ENCODE measurements around the gene RAI14. TPM values are rescaled to one million over a fixed set of nuclear protein-coding genes. Genes with fewer than 3 reads are reported as not detected.
A peak's percentile ranks its signal among the peaks of the same experiment; 100 is the strongest.
"Not testable (repeated sequence)": the region's sequence is repeated elsewhere in the genome, so short reads cannot be mapped to it uniquely, and the experiment has no call there.

RAI14 gene
- total RNA-seq, 4 donors from 2014 or later: 26.9 to 40.4 (median 32.1) TPM

DNA sequence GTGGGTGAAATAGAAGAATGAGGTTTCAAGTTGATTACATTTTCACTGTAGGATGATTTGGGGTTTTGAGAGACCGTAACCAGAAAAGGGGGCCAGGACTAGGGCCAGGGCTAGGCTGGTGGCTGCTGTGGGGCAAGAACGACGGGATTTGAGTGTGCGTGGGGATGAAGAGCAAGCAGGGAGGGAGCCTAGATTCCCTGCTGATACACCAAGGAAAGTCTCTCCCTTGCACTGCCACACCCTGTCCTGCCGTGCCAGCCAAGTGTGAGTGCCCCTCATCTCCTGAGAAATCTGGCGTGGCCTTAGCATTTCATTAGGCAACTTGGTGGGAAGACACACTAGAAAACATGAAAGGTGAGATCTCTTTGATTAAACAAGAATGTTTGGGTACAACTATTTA is 42.6 kb downstream of the RAI14 start:
- TF ChIP-seq POLR2A (IDR thresholded peaks at IDR 0.05): no peak
- TF ChIP-seq, protein P1, sequence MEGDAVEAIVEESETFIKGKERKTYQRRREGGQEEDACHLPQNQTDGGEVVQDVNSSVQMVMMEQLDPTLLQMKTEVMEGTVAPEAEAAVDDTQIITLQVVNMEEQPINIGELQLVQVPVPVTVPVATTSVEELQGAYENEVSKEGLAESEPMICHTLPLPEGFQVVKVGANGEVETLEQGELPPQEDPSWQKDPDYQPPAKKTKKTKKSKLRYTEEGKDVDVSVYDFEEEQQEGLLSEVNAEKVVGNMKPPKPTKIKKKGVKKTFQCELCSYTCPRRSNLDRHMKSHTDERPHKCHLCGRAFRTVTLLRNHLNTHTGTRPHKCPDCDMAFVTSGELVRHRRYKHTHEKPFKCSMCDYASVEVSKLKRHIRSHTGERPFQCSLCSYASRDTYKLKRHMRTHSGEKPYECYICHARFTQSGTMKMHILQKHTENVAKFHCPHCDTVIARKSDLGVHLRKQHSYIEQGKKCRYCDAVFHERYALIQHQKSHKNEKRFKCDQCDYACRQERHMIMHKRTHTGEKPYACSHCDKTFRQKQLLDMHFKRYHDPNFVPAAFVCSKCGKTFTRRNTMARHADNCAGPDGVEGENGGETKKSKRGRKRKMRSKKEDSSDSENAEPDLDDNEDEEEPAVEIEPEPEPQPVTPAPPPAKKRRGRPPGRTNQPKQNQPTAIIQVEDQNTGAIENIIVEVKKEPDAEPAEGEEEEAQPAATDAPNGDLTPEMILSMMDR (IDR thresholded peaks at IDR 0.05): no peak
- peak in 1 of 2 donors; percentile 40 for DNase-seq (ENCODE audit: low spot score in 2 of 2)
- no peak overlapping the region for H3K4me3 ChIP-seq (ENCODE audit: low read depth, poor library complexity, severe bottlenecking)
- intact Hi-C loops (cut with DNase I; ENCODE audit: low total_unique reads): no loop called here
- WGBS, 2 donors: 70 to 73% methylated on average over 6 of the region's 6 CpGs

DNA sequence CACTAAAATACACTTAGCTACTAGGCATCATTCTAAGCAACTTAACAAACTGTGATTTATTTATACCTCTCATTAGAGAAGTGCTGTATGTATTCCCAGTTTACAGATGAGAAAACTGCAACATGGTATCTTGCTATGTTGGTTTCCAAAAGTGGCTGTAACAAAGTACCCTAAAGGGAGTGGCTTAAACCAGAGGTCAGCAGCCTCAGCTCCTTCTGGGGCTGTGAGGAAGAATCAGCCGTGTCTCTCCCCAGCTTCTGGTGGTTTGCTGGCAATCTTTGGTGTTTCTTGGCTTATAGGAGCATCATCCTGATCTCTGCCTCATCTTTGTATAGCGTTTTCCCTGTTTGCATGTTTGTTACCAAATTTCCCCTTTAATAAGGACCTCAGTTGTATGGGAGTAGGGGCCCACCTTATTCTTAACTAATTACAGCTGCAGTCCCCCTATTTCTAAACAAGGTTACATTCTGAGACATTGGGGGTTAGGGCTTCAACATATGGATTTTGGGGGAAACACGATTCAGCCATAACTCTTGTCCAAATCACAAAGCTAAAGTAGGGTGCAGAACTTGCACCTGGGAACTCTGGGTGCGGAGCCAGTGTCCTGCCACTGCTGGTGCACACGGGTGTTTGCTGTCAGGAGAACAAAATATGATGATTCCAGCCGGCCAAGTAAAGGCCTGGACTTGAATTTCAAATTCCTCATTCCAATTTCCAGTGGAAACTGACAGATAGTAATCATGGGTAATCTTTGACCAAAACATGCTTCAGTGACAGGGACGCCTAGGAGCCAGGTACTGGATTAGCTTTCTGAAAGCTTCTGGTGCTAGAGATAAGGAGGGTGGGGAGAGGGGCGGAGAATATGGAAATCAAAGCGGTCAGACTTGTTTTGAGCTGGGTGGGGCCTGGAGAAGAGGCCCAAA is 43.3 kb downstream of the RAI14 start:
- intact Hi-C loops (cut with DNase I; ENCODE audit: low total_unique reads): no loop called here
- TF ChIP-seq, protein P1 (IDR thresholded peaks at IDR 0.05): no peak
- no peak for TF ChIP-seq POLR2A (IDR thresholded peaks at IDR 0.05)
- 50 to 52% methylated on average over 9 of the region's 9 CpGs for WGBS, 2 donors
- no peak overlapping the region for H3K4me3 ChIP-seq (ENCODE audit: low read depth, poor library complexity, severe bottlenecking)
- DNase-seq (ENCODE audit: low spot score in 2 of 2): peak in 1 of 2 donors; percentile 36

DNA sequence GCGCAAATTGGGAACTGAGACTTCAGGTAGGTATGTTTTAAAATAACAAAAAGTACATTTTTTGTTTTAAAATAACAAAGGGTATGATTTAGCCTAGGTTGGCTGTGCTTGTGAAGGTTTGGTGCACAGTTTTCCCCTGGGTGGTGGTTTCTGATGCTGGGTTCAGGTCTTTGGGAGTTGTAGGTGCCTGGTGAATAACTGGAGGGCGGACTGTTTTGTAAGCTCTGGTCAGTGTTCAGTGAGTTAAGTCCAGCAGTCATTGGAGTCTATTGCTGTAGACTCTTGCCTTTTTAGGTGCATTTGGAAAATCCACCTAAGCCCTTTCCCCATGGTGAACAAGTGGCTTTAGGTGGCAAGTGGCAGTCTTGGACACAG is 43.9 kb downstream of the RAI14 start:
- WGBS, 2 donors: 70 to 74% methylated on average over 2 of the region's 2 CpGs
- TF ChIP-seq, protein P1 (IDR thresholded peaks at IDR 0.05): no peak
- TF ChIP-seq POLR2A (IDR thresholded peaks at IDR 0.05): no peak
- H3K4me3 ChIP-seq (ENCODE audit: low read depth, poor library complexity, severe bottlenecking): no peak overlapping the region
- intact Hi-C loops (cut with DNase I; ENCODE audit: low total_unique reads): no loop called here
- DNase-seq (ENCODE audit: low spot score in 2 of 2): no peak

DNA sequence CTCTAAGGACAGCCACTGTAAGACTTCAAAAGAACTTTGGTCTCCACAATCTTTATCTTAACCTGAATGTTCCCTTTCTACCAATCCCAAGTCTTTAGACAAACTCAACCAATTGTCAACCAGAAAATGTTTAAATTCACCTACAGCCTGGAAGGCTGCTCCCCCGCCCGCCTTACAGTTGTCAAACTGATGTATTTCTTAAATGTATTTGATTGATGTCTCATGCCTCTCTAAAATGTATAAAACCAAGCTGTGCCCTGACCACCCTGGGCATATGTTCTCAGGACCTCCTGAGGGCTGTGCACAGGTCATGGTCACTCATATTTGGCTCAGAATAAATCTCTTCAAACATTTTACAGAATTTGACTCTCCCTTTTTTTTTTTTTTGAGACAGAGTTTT is 45.3 kb downstream of the RAI14 start:
- H3K4me3 ChIP-seq (ENCODE audit: low read depth, poor library complexity, severe bottlenecking); intact Hi-C loops (cut with DNase I; ENCODE audit: low total_unique reads); DNase-seq (ENCODE audit: low spot score in 2 of 2): not testable (repeated sequence)
- WGBS, 2 donors: 94 to 98% methylated on average over 2 of the region's 2 CpGs

DNA sequence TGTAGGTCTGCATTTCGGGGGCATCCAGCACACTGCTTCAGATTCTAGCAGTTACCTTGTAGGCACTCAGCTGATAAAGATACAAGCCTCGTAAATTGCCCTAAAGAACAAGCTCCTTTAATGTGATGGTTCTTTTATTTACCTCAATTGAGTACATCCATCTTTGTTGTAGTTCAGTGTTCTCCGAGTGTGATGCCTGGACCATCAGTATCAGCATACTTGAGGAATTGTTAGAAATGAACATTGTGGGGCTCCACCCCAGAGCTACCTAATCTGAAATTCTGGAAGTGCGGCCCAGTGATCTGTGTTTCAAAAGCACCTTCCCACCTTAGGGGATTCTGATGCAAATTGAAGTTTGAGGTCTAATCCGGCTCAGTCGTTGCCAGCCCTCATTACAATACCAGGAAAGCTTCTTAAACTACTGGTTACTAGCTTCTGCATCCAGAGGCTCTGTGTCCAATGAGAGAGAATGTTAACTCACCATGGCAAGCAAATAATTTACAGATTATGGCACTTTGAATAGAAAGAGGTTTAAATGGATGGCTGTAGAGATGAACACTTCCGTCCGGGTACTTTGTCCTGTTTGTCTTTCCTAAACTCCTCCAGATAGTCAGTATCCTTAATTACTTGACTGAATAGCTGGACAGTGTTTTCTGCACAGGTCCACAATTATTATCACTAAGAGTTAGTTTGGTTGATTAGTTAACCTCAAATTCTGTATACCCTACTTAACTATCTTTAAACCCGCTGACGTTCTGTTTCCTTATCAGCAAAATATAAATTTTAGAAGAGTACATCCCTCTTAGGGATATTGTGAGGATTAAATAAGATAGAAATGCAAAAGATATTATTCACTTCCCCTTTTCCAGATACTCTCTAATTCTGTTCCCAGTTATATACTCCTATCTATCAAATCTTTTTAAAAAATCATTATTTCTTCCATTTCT is 47.9 kb downstream of the RAI14 start:
- WGBS, 2 donors: 88 to 92% methylated on average over 10 of the region's 10 CpGs
- intact Hi-C loops (cut with DNase I; ENCODE audit: low total_unique reads): no loop called here
- no peak for TF ChIP-seq POLR2A (IDR thresholded peaks at IDR 0.05)
- TF ChIP-seq, protein P1 (IDR thresholded peaks at IDR 0.05): no peak
- DNase-seq (ENCODE audit: low spot score in 2 of 2): no peak
- no peak overlapping the region for H3K4me3 ChIP-seq (ENCODE audit: low read depth, poor library complexity, severe bottlenecking)

DNA sequence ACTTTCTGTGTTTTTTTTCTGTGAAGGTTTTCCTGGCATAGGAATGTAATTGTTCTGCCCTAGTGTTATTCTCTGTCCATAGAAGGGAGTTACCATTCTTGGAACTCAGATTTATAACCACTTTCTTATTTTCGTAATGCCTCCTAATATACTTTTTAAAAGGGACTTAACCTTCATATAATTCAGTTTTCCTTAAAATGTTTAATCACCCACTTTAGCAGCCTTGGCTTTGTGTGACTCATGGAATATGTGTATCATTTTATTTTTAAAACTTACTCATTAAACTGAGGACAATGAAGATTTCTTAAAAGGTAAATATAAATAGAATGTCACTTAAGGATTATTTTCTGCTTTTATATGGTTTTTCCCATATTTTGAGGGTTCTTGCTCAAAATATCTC is 50.0 kb downstream of the RAI14 start:
- H3K4me3 ChIP-seq (ENCODE audit: low read depth, poor library complexity, severe bottlenecking): no peak overlapping the region
- WGBS, 2 donors: 3 to 44% methylated on average over 1 of the region's 1 CpG
- no peak for TF ChIP-seq POLR2A (IDR thresholded peaks at IDR 0.05)
- TF ChIP-seq, protein P1 (IDR thresholded peaks at IDR 0.05): no peak
- no peak for DNase-seq (ENCODE audit: low spot score in 2 of 2)
- intact Hi-C loops (cut with DNase I; ENCODE audit: low total_unique reads): no loop called here

Data from lower leg skin (tissue), 4 donors.